Activated CD8-positive, alpha-beta T cell treated with anti-CD3 and anti-CD28 coated beads, Interleukin-2, amount 10 ng/mL, durations not matched to agents 7 days and 5 days (primary cell): ENCODE measurements around the gene C11orf97. TPM values are rescaled to one million over a fixed set of nuclear protein-coding genes. Genes with fewer than 3 reads are reported as not detected.
"Not testable (repeated sequence)": the region's sequence is repeated elsewhere in the genome, so short reads cannot be mapped to it uniquely, and the experiment has no call there.

Experiments used
- ATAC-seq: fragments of 150-1000 bp; cut with Tn5 transposase; one replicate; pipeline ENCODE4 v1.10.0; 2021; ENCODE audit warnings: moderate library complexity
- CTCF ChIA-PET: fragments of 350-600 bp; sonication (Branson Sonifier 250); formaldehyde crosslinking; loops from one replicate; lab custom pipeline; 2021; ENCODE audit warnings: antibody characterized with exemption; lab: Charles Lee
- POLR2A ChIA-PET: fragments of 350-600 bp; sonication (Branson Sonifier 250); formaldehyde crosslinking; loops from one replicate; lab custom pipeline; 2021; ENCODE audit warnings: antibody characterized with exemption; lab: Charles Lee
- DNase-seq: peaks from one replicate; pipeline ENCODE4 v3.0.0-alpha.2; 2020
- H3K27ac Mint-ChIP-seq: one replicate; pipeline ENCODE4 v1.8.0; 2021; ENCODE audit warnings: mild to moderate bottlenecking, mixed read lengths
- H3K27me3 Mint-ChIP-seq: one replicate; pipeline ENCODE4 v1.8.0; 2021; ENCODE audit warnings: low read depth, mixed read lengths
- H3K36me3 Mint-ChIP-seq: one replicate; pipeline ENCODE4 v1.8.0; 2021; ENCODE audit warnings: low read depth, mixed read lengths
- H3K4me1 Mint-ChIP-seq: one replicate; pipeline ENCODE4 v1.8.0; 2021; ENCODE audit warnings: low read depth, mixed read lengths
- H3K4me3 Mint-ChIP-seq: one replicate; pipeline ENCODE4 v1.8.0; 2021; ENCODE audit warnings: mild to moderate bottlenecking, mixed read lengths
- H3K9me3 Mint-ChIP-seq: one replicate; pipeline ENCODE4 v1.8.0; 2022; ENCODE audit warnings: mixed read lengths; ENCODE audit not compliant: insufficient read depth
- total RNA-seq, 2 experiments: library from RNA; stranded (reverse); gene quantifications; one replicate each; pipeline ENCODE4 v1.2.3, GENCODE V29; 2021

C11orf97 gene
- total RNA-seq, 2 experiments from 2014 or later: not detected

GRCh38 chr11:94560834-94561233 lies 48.6 kb downstream of the C11orf97 start:
- Mint-ChIP-seq H3K4me3 (no peak overlapping the region), H3K27me3 (no peaks in the 10 kb centered on the region), H3K36me3 (no peaks in the 10 kb centered on the region), H3K9me3 (no peaks in the 10 kb centered on the region), H3K27ac (no peak overlapping the region), H3K4me1 (no peaks in the 10 kb centered on the region)
- POLR2A ChIA-PET: no interaction called here
- CTCF ChIA-PET: no interaction called here
- no peak for ATAC-seq
- DNase-seq: no peak

- H3K4me1 Mint-ChIP-seq: no peaks in the 10 kb centered on the region
- H3K27ac Mint-ChIP-seq: no peak overlapping the region
- DNase-seq (no peak), ATAC-seq (no peak)
- H3K4me3 Mint-ChIP-seq: no peak overlapping the region
- ChIA-PET POLR2A (no interaction called here), CTCF (no interaction called here)
- no peaks in the 10 kb centered on the region for H3K36me3 Mint-ChIP-seq
- H3K9me3 Mint-ChIP-seq: no peaks in the 10 kb centered on the region
- H3K27me3 Mint-ChIP-seq: no peaks in the 10 kb centered on the region
Observed at GRCh38 chr11:94563176-94563847, 51.1 kb downstream of the C11orf97 start.

- DNase-seq: no peak
Observed at GRCh38 chr11:94563848-94564467, 51.7 kb downstream of the C11orf97 start.

GRCh38 chr11:94567181-94567670 lies 55.0 kb downstream of the C11orf97 start, which contains the start of gene PIWIL4:
Gene PIWIL4 (plus strand): TSS chr11:94567368. CDS start chr11:94567519, 151 bp downstream.
- no peaks in the 10 kb centered on the region for H3K9me3 Mint-ChIP-seq
- DNase-seq: no peak
- H3K27ac Mint-ChIP-seq: no peak within 1 kb of the TSS
- no peaks in the 10 kb centered on the region for H3K36me3 Mint-ChIP-seq
- ATAC-seq: no peak
- H3K4me3 Mint-ChIP-seq: no peak within 1 kb of the TSS
- no peaks in the 10 kb centered on the region for H3K4me1 Mint-ChIP-seq
- POLR2A ChIA-PET: no interaction called here
- H3K27me3 Mint-ChIP-seq: no peaks in the 10 kb centered on the region
- CTCF ChIA-PET: no interaction called here

More at GRCh38 chr11:94563848-94564467, 51.7 kb downstream of the C11orf97 start:
- no peak for ATAC-seq
- no peaks in the 10 kb centered on the region for H3K27me3 Mint-ChIP-seq
- no peaks in the 10 kb centered on the region for H3K36me3 Mint-ChIP-seq
- POLR2A ChIA-PET: no interaction called here
- H3K9me3 Mint-ChIP-seq: no peaks in the 10 kb centered on the region
- H3K27ac Mint-ChIP-seq: no peak overlapping the region
- no peak overlapping the region for H3K4me3 Mint-ChIP-seq
- H3K4me1 Mint-ChIP-seq: no peaks in the 10 kb centered on the region
- CTCF ChIA-PET: no interaction called here

- no peaks in the 10 kb centered on the region for H3K36me3 Mint-ChIP-seq
- no peak overlapping the region for H3K4me3 Mint-ChIP-seq
- DNase-seq (no peak), ATAC-seq (no peak)
- no peaks in the 10 kb centered on the region for H3K4me1 Mint-ChIP-seq
- H3K27ac Mint-ChIP-seq: no peak overlapping the region
- POLR2A ChIA-PET: no interaction called here
- CTCF ChIA-PET: no interaction called here
- peaks cover 3% of the 10 kb centered on the region for H3K27me3 Mint-ChIP-seq
- no peaks in the 10 kb centered on the region for H3K9me3 Mint-ChIP-seq
Observed at GRCh38 chr11:94568200-94568599, 55.9 kb downstream of the C11orf97 start.

- CTCF ChIA-PET: no interaction called here
Observed at GRCh38 chr11:94568717-94569116, 56.5 kb downstream of the C11orf97 start.

GRCh38 chr11:94572975-94573374 lies 60.7 kb downstream of the C11orf97 start:
- POLR2A ChIA-PET, H3K27me3 Mint-ChIP-seq, H3K4me1 Mint-ChIP-seq, CTCF ChIA-PET, H3K9me3 Mint-ChIP-seq, H3K27ac Mint-ChIP-seq, ATAC-seq, H3K4me3 Mint-ChIP-seq, H3K36me3 Mint-ChIP-seq, DNase-seq: not testable (repeated sequence)

More at GRCh38 chr11:94568717-94569116, 56.5 kb downstream of the C11orf97 start:
- H3K36me3 Mint-ChIP-seq: no peaks in the 10 kb centered on the region
- H3K4me3 Mint-ChIP-seq: no peak overlapping the region
- DNase-seq (no peak), ATAC-seq (no peak)
- H3K4me1 Mint-ChIP-seq: no peaks in the 10 kb centered on the region
- peaks cover 3% of the 10 kb centered on the region for H3K27me3 Mint-ChIP-seq
- no peak overlapping the region for H3K27ac Mint-ChIP-seq
- no peaks in the 10 kb centered on the region for H3K9me3 Mint-ChIP-seq
- POLR2A ChIA-PET: no interaction called here

GRCh38 chr11:94574193-94574961 lies 62.1 kb downstream of the C11orf97 start:
- H3K4me3 Mint-ChIP-seq: no peak overlapping the region
- CTCF ChIA-PET: no interaction called here
- DNase-seq (no peak), ATAC-seq (no peak)
- POLR2A ChIA-PET: no interaction called here
- no peak overlapping the region for H3K27ac Mint-ChIP-seq
- H3K4me1 Mint-ChIP-seq: no peaks in the 10 kb centered on the region
- no peaks in the 10 kb centered on the region for H3K9me3 Mint-ChIP-seq
- H3K27me3 Mint-ChIP-seq: peaks cover 5% of the 10 kb centered on the region
- H3K36me3 Mint-ChIP-seq: no peaks in the 10 kb centered on the region

- no peaks in the 10 kb centered on the region for H3K36me3 Mint-ChIP-seq
- no peak for ATAC-seq
- H3K4me3 Mint-ChIP-seq: no peak overlapping the region
- H3K27ac Mint-ChIP-seq: no peak overlapping the region
- no peaks in the 10 kb centered on the region for H3K9me3 Mint-ChIP-seq
- no peaks in the 10 kb centered on the region for H3K4me1 Mint-ChIP-seq
- no peak for DNase-seq
- peaks cover 7% of the 10 kb centered on the region for H3K27me3 Mint-ChIP-seq
- CTCF ChIA-PET: no interaction called here
- POLR2A ChIA-PET: no interaction called here
Observed at GRCh38 chr11:94576306-94576705, 64.0 kb downstream of the C11orf97 start.

- H3K36me3 Mint-ChIP-seq: no peaks in the 10 kb centered on the region
- CTCF ChIA-PET: no interaction called here
- POLR2A ChIA-PET: no interaction called here
Observed at GRCh38 chr11:94577841-94578240, 65.6 kb downstream of the C11orf97 start.

More at GRCh38 chr11:94577841-94578240, 65.6 kb downstream of the C11orf97 start:
- ATAC-seq: no peak
- DNase-seq: no peak
- Mint-ChIP-seq H3K4me3 (no peak overlapping the region), H3K27ac (no peak overlapping the region), H3K27me3 (peaks cover 6% of the 10 kb centered on the region), H3K9me3 (no peaks in the 10 kb centered on the region), H3K4me1 (no peaks in the 10 kb centered on the region)
